ENCODE results near the gene TUBA1A.
"Not testable (repeated sequence)": the region's sequence is repeated elsewhere in the genome, so short reads cannot be mapped to it uniquely, and the experiment has no call there.

Gene TUBA1A

DNA sequence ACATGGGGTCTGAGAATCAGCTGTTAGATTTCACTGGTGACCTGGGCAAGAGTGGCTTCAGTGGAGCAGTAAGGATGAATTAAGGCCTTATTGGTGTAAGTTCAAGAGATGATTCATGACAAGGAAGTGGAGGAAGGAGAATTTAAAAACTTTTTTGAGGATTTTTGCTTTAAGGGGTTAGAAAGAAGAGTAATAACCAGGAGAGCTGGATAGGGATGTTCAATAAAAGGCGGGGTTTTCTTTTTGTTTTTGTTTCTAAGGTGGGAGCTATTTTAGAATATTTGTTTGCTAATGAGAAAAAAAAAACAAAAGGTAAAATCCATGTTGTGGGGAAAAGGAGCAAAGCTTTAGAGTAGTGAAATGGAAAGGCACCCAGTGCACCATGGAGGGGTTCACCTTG is 42.5 kb downstream of the TUBA1A start:
- no peak for DNase-seq

DNA sequence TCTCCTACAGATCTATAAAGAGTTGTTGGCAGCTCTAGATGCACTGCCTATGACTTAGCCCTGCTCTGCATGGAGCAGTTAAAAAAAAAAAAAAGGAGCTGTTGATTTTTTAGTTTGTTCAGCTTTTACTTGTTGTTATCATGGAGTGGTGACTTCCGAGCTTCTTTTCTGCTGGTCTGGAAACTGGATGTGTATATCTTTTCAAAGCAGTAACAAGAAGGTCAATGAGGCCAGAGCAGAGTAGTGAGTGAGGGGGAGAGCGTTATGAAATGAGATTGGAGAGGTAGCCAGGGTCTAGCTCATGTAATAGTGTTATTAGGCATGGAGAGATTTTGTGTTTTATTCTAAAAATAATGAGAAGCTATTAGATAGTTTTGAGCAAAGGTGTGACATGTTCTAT is 44.5 kb downstream of the TUBA1A start:
- DNase-seq = no peak

DNA sequence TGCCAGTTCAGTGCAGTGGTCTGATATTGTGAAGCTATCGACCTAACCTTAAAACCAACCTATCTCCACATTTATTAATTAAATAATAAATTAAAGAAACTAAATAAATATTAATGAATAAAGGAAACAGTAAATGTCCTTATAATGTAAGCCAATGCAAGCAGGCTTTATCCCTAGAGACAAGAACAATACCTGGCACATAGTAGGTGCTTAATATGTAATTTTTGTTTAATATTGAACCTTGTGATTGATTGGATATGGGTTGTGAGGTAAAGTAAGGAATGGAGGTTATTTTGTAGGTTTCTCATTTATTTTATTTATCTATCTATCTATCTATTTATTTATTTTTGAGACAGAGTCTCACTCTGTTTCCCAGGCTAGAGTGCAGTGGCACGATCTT is 49.9 kb downstream of the TUBA1A start:
- DNase-seq = no peak

DNA sequence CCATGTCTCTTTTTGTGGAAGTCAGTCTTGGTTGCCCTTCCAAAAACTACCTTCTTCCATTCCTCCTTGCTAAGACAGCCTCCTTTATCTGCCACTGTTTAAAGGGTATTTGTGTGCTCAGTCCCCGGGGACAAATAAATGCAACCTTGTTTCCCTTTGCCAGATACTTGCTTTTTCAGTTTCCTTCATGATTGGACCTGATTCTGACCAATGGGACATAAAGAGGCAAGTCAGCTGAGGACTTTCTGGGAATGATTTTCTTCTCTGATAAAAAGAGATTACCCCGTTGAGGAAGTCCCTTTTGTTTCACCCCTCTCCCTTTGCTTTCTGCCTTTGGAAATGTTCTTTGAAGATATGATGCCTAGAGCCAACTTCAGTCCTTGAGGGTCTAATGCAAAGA is 50.3 kb downstream of the TUBA1A start:
- DNase-seq = no peak

DNA sequence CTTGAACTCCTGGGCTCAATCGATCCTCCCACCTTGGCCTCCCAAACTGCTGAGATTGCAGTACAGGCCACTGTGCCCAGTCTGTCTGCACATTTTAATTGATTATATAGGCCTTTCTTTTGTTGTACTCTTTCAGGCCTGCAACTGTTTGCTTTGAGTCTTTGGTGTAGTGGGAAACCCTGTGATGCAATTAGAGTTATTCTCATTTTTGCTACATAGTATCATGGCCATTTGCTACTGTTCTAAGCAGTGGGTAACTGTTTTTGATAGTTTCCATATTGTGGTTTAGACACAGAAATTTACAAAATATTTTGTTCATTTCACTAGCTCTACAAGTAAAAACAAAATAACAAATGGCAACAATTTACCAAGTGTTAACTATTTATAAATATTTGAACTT is 51.4 kb downstream of the TUBA1A start:
- DNase-seq = no peak

DNA sequence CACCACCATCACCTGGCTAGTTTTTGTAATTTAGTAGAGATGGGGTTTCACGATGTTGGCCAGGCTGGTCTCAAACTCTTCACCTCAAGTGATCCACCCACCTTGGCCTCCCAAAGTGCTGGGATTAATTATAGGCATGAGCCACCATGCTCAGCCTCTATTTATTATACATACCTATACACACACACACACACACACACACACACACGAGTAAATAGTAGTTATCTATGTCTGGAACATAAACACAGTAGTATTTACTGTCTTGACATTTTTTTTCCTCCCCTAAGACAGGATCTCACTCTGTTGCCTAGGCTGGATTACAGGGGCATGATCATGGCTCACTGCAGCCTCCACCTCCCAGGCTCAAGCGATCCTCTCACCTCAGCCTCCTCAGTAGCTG is 51.9 kb downstream of the TUBA1A start:
- DNase-seq = not testable (repeated sequence)
